HG02852 (cell line): ENCODE results near the gene WDR7.
A peak's percentile ranks its signal among the peaks of the same experiment; 100 is the strongest.
"Not testable (repeated sequence)": the region's sequence is repeated elsewhere in the genome, so short reads cannot be mapped to it uniquely, and the experiment has no call there.

Source experiments
- ATAC-seq: cut with Tn5 transposase; IDR thresholded peaks from one replicate; pipeline ENCODE4 v1.9.1; 2021; ENCODE audit warnings: mild to moderate bottlenecking, moderate library complexity; ENCODE audit not compliant: unreplicated experiment

WDR7 gene

GRCh38 chr18:56652802-56653201, 1.6 kb downstream of the WDR7 start:
- no peak for ATAC-seq

DNA sequence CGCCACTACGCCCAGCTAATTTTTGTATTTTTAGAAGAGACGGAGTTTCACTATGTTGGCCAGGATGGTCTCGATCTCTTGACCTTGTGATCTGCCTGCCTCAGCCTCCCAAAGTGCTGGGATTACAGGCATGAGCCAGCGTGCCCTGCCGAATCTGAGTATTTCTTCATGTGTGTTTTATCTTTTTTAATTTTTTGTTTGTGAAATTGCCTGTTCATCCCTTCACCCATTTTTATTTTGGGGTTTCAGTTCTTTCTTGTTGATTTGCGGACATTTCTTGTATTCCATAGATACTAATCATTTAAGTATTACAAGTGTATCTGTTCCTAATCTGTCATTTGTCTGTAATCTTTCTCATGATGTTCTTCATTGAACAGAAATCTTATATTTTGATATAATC, 3.1 kb downstream of the WDR7 start:
- ATAC-seq = not testable (repeated sequence)

DNA sequence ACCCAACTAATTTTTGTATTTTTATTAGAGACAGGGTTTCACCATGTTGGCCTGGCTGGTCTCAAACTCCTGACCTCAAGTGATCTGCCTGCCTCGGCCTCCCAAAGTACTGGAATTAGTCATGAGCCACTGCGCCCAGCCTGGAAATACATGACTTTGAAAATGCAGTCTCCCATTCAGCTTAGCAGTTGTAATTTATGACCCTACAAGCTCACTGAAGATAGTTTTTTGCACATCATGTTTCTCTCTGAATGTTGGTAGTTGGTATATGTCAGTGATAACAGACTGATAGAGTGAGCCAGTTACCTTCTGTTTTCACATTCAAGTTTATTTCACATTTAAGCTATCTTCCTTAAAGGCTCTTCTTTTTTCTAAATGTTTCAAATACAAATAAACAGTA, 7.1 kb downstream of the WDR7 start:
- ATAC-seq = no peak

DNA sequence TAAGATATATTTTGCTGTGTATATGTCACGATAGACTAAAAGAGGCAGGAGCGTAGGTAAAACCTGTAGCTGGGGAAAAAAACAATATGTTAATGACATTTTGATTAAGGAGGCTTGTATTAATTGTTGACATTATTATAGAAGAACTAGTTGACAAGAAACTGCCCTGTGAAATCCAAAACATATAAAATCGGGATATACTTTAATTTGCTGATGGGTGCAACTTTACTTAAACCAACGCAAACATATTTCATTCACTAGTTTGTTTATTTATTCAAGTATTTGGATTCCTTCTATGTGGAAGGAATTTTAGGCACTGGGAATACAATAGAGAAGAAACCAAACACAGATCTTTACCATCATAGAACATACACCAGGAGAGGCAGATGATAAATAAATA, 8.0 kb downstream of the WDR7 start:
- ATAC-seq = no peak

DNA sequence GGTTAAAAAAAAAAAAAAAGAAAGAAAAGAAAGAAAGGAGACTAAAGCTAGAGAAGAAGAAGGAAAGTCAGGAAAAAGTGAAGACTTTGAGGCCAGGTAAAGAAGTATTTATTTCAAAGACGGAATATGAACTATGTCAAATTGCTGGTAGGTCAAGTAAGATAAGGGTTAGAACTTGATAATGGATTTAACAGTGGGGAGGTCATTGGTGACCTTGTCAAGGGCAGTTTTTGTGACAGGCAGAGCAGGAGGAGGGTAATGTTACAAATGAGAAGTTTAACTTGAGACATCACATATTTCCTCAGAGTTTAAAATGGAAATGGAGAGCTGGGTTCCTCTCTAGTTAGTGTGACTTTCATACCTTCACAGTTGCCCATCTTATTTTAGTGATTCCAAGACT, 9.5 kb downstream of the WDR7 start:
- no peak for ATAC-seq

DNA sequence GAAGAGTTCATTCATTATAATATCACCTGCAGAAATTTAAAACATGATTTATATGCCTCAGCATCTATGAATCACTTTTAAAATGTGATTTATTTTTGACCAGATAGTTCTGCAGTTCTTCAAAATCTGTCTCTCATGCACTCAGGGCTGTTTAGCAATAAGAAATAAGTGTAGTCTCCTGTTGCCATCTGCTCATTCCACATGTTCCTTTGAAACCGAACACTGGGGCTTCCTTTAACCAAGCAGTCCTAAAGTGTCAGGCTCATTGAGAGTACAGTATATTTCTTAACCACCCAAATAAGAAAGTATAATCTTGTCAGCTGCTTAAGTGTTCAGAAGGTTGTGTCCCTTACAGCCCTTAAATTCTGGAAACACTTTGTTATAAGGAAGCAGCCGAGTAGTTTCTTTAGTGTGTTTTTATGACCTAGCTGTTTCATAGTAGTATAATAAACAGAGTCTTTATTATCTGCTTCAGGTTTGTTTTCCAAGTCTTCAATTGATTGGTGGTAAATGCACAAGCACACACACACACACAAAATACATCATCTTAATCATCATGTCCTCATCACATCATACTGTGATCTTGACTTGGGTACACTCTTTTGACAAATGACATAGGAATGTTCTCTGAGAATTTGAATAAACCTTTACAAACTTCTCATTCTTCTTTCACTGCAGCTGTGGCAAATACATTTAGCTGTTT, 10.4 kb downstream of the WDR7 start:
- no peak for ATAC-seq

GRCh38 chr18:56662063-56662408, 10.9 kb downstream of the WDR7 start:
- no peak for ATAC-seq

GRCh38 chr18:56662502-56662901, 11.3 kb downstream of the WDR7 start:
- ATAC-seq = no peak

- ATAC-seq = no peak
These were observed 11.7 kb downstream of the WDR7 start for GRCh38 chr18:56662902-56663301.

DNA sequence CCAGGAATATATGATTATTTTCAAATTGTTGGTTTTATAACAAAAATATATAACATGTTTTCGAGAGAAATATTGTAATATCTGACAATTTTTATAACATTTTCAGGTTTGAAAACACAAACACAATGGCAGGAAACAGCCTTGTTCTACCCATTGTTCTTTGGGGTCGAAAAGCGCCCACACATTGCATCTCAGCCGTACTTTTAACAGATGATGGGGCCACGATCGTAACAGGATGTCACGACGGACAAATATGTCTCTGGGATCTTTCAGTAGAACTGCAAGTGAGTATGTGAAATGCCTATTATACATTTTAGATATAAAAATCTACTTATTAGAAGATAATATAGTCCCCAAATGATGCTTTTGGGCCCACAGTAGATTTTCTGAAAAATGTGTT, 21.2 kb downstream of the WDR7 start:
- ATAC-seq = no peak

DNA sequence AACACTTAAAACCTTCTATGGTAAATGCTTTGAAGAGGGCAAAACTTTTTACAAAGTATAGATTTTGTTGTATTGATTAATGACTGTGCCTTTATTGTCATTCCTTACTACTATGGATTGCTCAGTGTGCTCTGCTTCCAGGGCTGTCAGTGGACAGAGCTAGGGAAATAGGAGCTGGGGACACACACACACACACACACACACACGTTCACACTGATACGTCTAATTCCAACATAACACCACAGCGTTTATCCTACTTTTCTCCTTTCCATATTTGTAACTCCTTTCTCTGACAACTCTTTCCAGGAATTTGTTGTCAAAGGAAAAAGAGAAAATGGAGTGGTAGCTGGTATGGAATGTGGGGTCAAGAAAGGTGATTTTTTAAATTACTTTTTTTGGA, 21.8 kb downstream of the WDR7 start:
- no peak for ATAC-seq

GRCh38 chr18:56676639-56677038, 25.5 kb downstream of the WDR7 start:
- no peak for ATAC-seq

- ATAC-seq = no peak
These were observed 27.8 kb downstream of the WDR7 start for GRCh38 chr18:56678836-56679565.

GRCh38 chr18:56684277-56684676, 33.1 kb downstream of the WDR7 start:
- no peak for ATAC-seq

DNA sequence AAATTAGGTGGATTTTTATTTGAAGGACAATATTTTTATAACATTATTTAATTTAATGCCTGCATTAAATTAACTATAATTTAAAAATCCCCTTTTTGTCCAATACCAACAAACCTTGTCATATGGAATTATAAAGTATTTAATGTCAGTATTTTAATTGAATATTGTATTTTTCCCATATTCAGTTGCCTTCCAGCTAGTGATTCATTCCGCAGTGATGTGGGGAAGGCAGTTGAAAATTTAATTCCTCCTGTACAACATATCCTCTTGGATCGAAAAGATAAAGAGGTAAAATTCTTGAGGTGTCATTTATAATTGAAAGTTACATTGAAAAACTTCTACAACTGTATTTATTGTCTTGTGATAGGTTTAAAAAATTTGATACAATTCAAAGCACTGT, 40.4 kb downstream of the WDR7 start:
- ATAC-seq = no peak

DNA sequence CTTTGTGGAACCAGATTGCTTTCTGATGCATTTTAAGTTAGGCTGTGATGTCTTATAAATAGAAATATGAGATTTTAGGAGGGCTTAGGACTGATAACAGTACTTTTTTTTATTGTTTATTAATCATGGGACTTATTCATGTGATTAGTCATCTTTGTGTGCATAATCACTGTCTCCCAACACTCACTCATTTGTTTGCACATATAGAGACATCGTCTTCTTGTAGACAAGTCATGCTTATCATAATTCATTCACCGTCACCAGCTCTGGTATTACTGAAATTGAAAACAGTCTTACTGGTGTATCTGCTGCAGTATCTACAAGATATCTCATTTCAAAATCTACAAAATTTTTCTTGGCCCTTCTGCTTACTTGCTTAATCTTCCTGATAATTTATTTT, 45.8 kb downstream of the WDR7 start:
- no peak for ATAC-seq

DNA sequence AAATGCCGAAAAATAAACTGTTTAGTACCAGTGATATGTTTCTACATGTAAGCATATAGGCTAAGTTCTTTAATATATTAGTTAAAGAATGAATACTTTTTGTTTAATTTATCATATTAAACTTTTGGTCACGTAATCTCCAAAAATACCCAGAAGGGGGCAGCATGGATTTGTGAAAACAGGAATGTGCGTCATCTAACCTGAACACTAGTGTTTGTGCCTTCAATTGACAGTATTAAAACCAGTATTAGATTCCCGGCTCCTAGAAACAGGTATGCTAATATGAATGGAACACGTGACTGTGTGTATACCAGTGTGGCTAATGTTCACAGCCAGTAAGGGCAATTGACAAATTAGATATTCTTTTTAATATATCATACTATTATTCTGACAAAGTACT, 51.8 kb downstream of the WDR7 start:
- ATAC-seq = no peak

DNA sequence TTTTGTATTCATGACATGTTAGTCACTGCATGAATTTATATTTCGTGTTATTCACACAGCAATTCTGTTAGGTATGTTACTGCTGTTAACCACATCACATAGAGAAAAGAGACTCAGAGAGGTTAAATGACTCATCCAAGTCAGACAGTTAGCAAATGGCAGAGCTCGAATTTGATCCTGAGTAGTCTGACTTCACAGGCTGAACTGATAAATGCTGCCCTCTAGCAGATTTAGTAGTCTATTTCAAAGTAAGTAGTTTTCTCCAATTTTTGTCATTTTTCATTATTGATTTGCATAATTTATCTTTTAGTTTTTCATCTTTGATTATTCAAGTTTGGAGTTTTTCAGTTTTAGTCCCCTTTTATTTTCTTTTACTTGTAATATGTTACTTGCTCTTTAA, 58.3 kb downstream of the WDR7 start:
- peak; percentile 98 for ATAC-seq

GRCh38 chr18:56711708-56712445, 60.7 kb downstream of the WDR7 start:
- ATAC-seq = no peak

DNA sequence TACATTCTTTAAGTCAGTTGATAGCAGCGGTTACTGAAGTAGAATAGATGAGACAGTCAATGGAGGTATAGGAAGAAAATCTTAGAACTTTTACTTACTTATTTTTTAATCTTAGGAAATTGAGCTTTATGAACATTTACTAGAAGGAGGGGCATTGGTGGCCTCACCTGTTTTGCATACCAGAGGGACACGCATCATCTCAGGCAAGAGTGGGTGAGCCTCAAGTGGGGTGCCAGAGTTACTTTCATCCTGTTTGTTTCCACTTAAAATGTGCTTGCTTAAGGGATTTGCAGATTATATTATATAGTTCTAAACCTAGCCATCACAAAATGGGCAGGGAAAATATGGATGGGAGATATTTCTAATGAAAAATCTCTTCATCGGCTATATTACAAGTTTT, 61.6 kb downstream of the WDR7 start:
- ATAC-seq = no peak

DNA sequence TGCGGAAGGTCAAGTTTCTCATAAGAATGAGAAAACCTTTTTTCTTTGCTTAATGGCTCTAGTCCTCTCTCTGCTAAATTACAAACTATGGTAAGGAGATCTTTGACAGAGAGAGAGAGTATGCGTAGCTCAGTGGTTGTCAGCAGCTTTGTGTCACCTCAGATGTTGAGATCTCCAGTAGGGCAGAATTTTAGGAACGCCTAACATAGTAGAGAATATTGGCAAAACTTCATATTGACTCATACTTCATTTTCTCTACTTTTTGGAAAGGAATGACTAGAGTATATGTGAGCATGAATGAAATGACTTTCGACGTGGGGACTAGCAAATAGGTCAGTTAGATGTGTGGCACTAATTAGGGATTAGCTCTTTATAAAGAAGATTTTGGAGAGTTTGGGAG, 64.0 kb downstream of the WDR7 start:
- ATAC-seq = no peak

GRCh38 chr18:56716692-56717146, 65.6 kb downstream of the WDR7 start:
- ATAC-seq = peak; percentile 59
